Activated CD4-positive, alpha-beta memory T cell treated with anti-CD3 and anti-CD28 coated beads, Interleukin-2, amount 10 ng/mL, durations not matched to agents 7 days and 5 days (primary cell): ENCODE data around the gene MYO7A. TPM values are rescaled to one million over a fixed set of nuclear protein-coding genes. Genes with fewer than 3 reads are reported as not detected.

Experiments used
- CTCF ChIA-PET: fragments of 350-600 bp; sonication (Branson Sonifier 250); formaldehyde crosslinking; loops from one replicate; lab custom pipeline; 2021; ENCODE audit warnings: antibody characterized with exemption, inconsistent platforms; lab: Charles Lee
- POLR2A ChIA-PET: fragments of 350-600 bp; sonication (Branson Sonifier 250); formaldehyde crosslinking; loops from one replicate; lab custom pipeline; 2021; ENCODE audit warnings: antibody characterized with exemption; lab: Charles Lee
- DNase-seq: peaks from one replicate; pipeline ENCODE4 v3.0.0-alpha.2; 2020
- H3K27ac Mint-ChIP-seq: one replicate; pipeline ENCODE4 v1.8.0; 2021; ENCODE audit warnings: mild to moderate bottlenecking, mixed read lengths
- H3K27me3 Mint-ChIP-seq: one replicate; pipeline ENCODE4 v1.8.0; 2021; ENCODE audit warnings: mixed read lengths
- H3K36me3 Mint-ChIP-seq: one replicate; pipeline ENCODE4 v1.8.0; 2021; ENCODE audit warnings: low read depth, mixed read lengths
- H3K4me1 Mint-ChIP-seq: one replicate; pipeline ENCODE4 v1.8.0; 2021; ENCODE audit warnings: mixed read lengths
- H3K4me3 Mint-ChIP-seq: one replicate; pipeline ENCODE4 v1.8.0; 2021; ENCODE audit warnings: mild to moderate bottlenecking, mixed read lengths
- H3K9me3 Mint-ChIP-seq: one replicate; pipeline ENCODE4 v1.8.0; 2021; ENCODE audit warnings: mixed read lengths
- total RNA-seq, 2 experiments: library from RNA; stranded (reverse); gene quantifications; one replicate each; pipeline ENCODE4 v1.2.3, GENCODE V29; 2021

Gene MYO7A
- total RNA-seq, 2 experiments from 2014 or later: 0.35 to 0.50 TPM

DNA sequence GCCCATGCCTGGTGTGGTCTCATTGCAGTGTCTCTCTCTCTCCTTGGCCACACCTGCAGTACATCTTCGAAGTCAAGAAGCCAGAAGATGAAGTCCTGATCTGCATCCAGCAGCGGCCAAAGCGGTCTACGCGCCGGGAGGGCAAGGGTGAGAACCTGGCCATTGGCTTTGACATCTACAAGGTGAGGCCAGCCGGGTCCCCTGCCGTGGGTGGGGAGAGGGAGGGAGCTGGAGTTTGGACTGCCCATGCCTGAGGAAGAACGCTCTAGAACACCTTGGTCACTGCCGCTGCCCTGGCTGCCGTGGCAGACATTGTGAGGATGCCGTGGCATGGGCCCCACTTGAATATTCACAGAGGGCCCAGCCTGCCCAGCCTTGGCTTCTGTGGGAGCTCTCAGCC, 9.1 kb upstream of the MYO7A start:
- ChIA-PET CTCF (interaction anchor here (1.0 kb wide), 1 partner anchor 69 kb away, joined by 3 read pairs; no protein-coding TSS in a partner anchor), POLR2A (no interaction called here)
- H3K36me3 Mint-ChIP-seq: no peaks in the 10 kb centered on the region
- H3K27me3 Mint-ChIP-seq: no peaks in the 10 kb centered on the region
- no peak overlapping the region for H3K4me3 Mint-ChIP-seq
- H3K9me3 Mint-ChIP-seq: no peaks in the 10 kb centered on the region
- no peak for DNase-seq
- peaks cover 4% of the 10 kb centered on the region for H3K4me1 Mint-ChIP-seq
- H3K27ac Mint-ChIP-seq: no peak overlapping the region

DNA sequence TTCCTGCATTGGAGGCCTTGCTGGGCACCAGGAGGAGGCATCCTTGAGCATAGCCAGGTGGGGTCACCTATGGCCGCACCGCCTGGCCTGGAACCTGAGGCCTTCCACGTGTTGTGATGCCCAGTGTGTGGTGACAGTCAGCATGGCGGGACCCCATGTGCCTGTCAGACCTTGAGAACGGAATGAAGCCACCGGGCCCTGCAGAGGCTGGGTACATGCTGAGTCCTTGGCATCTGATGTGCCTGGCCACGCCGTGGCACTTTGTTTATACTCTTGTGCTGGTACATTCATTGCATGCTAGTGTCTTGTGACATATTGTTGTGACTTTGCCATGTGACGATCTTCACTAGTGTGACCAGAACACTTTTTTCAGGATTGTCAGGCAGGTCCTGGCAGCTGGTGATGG, 8.5 kb upstream of the MYO7A start:
- Mint-ChIP-seq H3K4me1 (peaks cover 4% of the 10 kb centered on the region), H3K9me3 (no peaks in the 10 kb centered on the region), H3K27ac (no peak overlapping the region), H3K4me3 (no peak overlapping the region), H3K36me3 (no peaks in the 10 kb centered on the region), H3K27me3 (no peaks in the 10 kb centered on the region)
- POLR2A ChIA-PET: no interaction called here
- CTCF ChIA-PET: interaction anchor here (1.0 kb wide), 1 partner anchor 68 kb away, joined by 3 read pairs; no protein-coding TSS in a partner anchor
- no peak for DNase-seq

DNA sequence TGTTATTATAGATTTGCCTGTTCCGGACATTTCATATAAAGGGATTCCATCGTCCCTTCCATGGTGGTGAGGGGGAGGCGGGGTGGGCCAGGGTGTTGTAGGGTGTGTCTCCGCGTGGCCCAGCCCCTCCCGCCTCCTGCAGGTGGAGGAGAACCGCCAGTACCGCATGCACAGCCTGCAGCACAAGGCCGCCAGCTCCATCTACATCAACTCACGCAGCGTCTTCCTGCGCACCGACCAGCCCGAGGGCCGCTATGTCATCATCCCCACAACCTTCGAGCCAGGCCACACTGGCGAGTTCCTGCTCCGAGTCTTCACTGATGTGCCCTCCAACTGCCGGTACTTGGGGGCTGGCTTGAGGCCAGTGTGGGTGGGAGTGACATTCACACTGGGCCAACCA, 7.5 kb upstream of the MYO7A start:
- ChIA-PET POLR2A (no interaction called here), CTCF (no interaction called here)
- Mint-ChIP-seq H3K4me1 (peaks cover 4% of the 10 kb centered on the region), H3K4me3 (no peak overlapping the region), H3K36me3 (no peaks in the 10 kb centered on the region), H3K27ac (no peak overlapping the region), H3K9me3 (no peaks in the 10 kb centered on the region), H3K27me3 (no peaks in the 10 kb centered on the region)
- no peak for DNase-seq

DNA sequence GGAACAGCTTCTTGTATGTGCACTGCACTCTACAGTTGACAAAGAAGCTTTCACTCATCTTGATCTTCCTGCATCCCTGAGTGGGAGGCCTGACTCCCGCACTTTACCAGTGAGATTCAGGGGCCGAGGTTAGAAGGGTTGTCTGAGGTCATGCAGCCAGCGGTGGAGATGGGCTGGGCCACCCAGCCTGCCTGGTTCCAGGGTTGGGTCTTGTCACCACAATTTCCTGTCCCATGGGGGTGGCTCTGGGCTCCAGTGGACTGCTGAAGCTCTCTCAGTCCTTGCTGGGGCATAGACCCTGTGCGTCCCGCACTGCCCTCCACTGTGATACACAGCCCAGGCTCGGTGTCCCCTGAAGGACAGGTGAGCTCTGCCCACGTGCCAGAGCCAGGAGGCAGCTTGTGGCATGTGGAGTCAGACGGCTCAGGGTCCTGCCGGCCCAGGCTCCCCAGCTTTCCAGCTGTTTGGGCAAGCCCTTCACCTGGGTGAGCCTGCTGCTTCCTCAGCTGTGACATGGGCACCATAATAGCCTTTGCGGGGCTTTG, 6.9 kb upstream of the MYO7A start:
- Mint-ChIP-seq H3K4me3 (no peak overlapping the region), H3K36me3 (no peaks in the 10 kb centered on the region), H3K9me3 (no peaks in the 10 kb centered on the region), H3K4me1 (peaks cover 4% of the 10 kb centered on the region), H3K27me3 (no peaks in the 10 kb centered on the region), H3K27ac (no peak overlapping the region)
- POLR2A ChIA-PET: no interaction called here
- CTCF ChIA-PET: interaction anchor here (0.8 to 1.1 kb wide), 3 partner anchors 15 to 73 kb away, joined by 3 to 4 read pairs (median 3); no protein-coding TSS in a partner anchor
- DNase-seq: no peak

DNA sequence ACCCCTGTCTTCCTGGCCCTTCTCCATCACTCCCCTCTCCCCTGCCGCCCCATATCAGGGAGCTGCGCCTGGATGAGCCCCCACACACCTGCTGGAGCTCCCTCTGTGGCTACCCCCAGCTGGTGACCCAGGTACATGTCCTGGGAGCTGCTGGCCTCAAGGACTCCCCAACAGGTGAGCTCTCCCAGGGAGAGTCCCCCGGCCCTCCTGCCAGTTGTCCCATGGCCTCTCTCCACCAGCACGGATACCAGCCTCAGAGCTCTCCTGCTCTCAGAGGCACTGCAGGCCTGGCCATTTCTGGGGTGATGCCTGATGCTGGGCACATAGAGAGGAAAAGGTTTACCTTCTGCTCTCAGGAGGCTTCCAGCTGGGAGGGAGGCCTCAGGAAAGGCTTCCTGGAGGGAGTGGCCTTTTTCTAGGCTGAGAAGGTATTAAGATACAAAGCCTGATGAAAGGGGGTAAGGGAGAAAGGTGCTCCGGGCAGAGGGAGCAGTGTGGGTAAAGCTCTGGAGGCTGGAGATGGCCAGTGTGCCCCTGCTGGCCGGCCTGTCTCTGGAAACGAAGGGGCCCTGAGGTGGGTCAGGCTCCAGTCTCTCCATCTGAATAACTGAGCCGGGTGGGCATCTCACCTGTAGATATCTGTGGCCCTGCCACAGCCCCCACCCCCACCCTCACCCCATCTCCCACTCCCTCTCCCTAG, 6.0 kb upstream of the MYO7A start:
- ChIA-PET CTCF (interaction anchor here (0.8 to 1.1 kb wide), 3 partner anchors 14 to 74 kb away, joined by 3 to 4 read pairs (median 3); no protein-coding TSS in a partner anchor), POLR2A (no interaction called here)
- Mint-ChIP-seq H3K9me3 (no peaks in the 10 kb centered on the region), H3K36me3 (no peaks in the 10 kb centered on the region), H3K27me3 (no peaks in the 10 kb centered on the region), H3K4me1 (peaks cover 4% of the 10 kb centered on the region), H3K4me3 (no peak overlapping the region), H3K27ac (no peak overlapping the region)
- DNase-seq: no peak

DNA sequence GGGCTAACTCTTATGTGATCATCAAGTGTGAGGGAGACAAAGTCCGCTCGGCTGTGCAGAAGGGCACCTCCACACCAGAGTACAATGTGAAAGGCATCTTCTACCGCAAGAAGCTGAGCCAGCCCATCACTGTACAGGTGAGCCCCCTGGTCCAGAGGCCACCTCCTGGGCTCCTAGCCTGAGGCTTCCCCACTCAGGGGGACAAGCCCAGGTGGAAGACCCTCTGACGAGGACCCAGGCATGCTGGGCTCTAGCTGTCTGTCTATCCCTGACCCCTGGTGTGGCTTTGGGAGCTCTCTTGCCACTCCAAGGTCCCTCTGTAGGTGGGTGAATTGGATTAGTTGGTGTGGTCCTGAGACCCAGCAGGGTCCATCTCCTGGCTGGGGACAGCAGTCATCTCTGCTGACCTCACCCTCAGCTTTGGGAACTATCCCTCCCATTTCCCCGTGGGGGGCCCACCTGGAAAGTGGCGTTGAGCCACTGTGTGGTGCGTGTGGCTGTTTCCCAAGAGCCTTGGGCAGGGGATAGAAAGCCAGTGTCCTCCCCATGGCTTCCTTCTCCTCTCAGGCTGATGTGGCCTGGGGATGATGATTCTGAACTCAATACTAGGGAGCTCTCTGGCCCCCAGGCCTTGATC, 5.4 kb upstream of the MYO7A start:
- H3K4me1 Mint-ChIP-seq: peaks cover 8% of the 10 kb centered on the region
- ChIA-PET POLR2A (no interaction called here), CTCF (interaction anchor here (0.5 kb wide), 1 partner anchor 1329 kb away, joined by 3 read pairs; no protein-coding TSS in a partner anchor)
- no peak for DNase-seq
- H3K4me3 Mint-ChIP-seq: no peak overlapping the region
- peaks cover 3% of the 10 kb centered on the region for H3K27me3 Mint-ChIP-seq
- no peaks in the 10 kb centered on the region for H3K36me3 Mint-ChIP-seq
- no peak overlapping the region for H3K27ac Mint-ChIP-seq
- no peaks in the 10 kb centered on the region for H3K9me3 Mint-ChIP-seq

DNA sequence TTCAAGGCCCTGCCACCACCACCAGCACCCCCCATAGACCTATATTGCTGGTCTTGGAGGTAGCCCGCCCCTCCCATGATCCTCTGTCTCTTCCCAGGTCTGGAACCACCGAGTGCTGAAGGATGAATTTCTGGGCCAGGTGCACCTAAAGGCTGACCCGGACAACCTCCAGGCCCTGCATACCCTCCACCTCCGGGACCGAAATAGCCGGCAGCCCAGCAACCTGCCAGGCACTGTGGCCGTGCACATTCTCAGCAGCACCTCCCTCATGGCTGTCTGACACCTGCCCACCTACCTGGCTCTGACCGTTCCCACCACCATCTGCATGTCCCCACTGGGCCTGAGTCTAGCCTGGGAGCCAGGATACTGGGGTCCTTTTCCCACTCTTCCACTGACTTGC, 4.5 kb upstream of the MYO7A start:
- POLR2A ChIA-PET: no interaction called here
- Mint-ChIP-seq H3K4me3 (no peak overlapping the region), H3K9me3 (no peaks in the 10 kb centered on the region), H3K27ac (no peak overlapping the region), H3K4me1 (peaks cover 8% of the 10 kb centered on the region), H3K27me3 (peaks cover 3% of the 10 kb centered on the region), H3K36me3 (no peaks in the 10 kb centered on the region)
- CTCF ChIA-PET: no interaction called here
- DNase-seq: no peak

DNA sequence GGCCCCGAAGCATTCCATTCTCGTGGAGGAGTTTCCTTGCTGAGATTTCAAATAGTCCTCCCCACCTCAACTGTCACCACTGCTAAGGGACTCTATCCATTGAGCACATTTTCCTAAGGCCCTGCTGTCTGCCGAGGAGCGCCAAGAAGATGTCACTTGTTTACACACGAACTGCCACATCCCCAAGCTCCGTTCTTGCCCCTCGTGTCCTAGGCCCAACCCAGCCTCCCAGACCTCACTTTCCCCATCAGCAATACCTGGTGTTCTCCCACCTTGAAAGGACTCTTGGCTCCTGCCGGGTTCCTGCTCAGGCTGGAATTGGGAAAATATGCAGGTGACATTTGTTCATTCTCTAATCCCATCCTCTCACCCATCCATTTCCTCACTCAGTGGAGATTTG, 4.0 kb upstream of the MYO7A start:
- ChIA-PET CTCF (no interaction called here), POLR2A (no interaction called here)
- Mint-ChIP-seq H3K4me3 (no peak overlapping the region), H3K27me3 (peaks cover 3% of the 10 kb centered on the region), H3K36me3 (no peaks in the 10 kb centered on the region), H3K4me1 (peaks cover 8% of the 10 kb centered on the region), H3K27ac (no peak overlapping the region), H3K9me3 (no peaks in the 10 kb centered on the region)
- DNase-seq: no peak

DNA sequence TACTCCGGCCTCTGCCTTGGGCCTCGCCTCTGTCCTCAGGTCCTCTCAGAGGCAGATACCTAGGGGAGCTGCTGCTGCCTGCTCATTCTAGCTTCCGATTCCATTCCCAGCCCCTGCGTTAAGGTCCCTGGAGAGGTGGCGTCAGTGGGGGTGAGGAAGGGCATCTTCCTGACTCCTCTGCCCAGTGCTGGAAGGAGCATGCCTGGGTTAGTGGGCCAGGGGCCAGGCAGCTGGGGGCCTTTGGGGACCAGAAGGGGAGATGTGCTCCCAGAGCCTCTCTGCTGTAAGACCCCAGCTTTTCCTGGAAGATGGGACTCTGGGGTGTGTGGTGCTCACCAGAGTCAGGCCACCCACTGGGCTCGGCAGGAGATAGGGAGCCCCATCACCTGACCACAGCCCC, 3.6 kb upstream of the MYO7A start:
- no peak for DNase-seq
- Mint-ChIP-seq H3K4me3 (no peak overlapping the region), H3K4me1 (peaks cover 8% of the 10 kb centered on the region), H3K36me3 (no peaks in the 10 kb centered on the region), H3K27me3 (peaks cover 3% of the 10 kb centered on the region), H3K27ac (no peak overlapping the region), H3K9me3 (no peaks in the 10 kb centered on the region)
- CTCF ChIA-PET: no interaction called here
- POLR2A ChIA-PET: no interaction called here

DNA sequence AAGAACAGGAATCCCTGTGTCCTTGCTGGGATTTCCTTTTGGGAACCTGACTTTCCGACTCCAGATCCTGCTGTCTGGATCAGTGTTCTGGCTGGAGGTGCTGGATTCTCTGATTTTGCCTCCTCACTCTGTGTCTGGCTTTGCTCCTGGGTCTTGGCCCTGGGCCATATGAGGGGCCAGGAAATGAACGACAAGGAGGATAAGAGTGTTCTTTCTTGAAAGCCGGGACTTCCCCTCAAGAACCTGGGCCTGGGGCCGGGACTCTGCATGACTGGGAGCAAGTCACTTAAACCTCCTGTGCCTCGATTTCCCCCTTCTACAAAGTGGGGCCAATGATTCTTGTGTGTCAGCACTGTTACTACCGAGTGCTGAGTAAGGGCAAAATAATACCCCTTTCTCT, 2.9 kb upstream of the MYO7A start:
- Mint-ChIP-seq H3K4me1 (peaks cover 8% of the 10 kb centered on the region), H3K4me3 (no peak overlapping the region), H3K27me3 (peaks cover 3% of the 10 kb centered on the region), H3K36me3 (no peaks in the 10 kb centered on the region), H3K27ac (no peak overlapping the region), H3K9me3 (no peaks in the 10 kb centered on the region)
- CTCF ChIA-PET: no interaction called here
- DNase-seq: no peak
- POLR2A ChIA-PET: no interaction called here

DNA sequence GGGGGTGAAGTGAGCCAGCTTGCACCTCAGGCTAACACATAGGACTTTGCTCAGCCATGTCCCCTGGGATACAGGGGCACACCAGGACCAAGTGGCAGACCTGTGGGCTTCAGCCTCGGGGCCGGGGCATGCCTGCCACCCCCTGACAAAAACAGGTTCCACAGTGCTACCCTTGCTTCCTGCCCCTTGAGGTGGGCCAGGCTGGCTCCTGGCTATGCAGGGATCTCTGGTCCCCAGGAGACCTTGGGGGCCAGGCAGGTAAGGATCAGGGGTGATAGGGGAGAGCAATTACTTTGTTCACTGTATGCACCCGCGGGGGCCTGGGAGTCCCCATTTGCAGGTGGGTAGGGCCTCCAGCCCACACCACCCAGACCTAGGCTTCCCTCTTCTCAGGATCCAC, 2.4 kb upstream of the MYO7A start:
- POLR2A ChIA-PET: no interaction called here
- Mint-ChIP-seq H3K27me3 (peaks cover 3% of the 10 kb centered on the region), H3K27ac (no peak overlapping the region), H3K36me3 (no peaks in the 10 kb centered on the region), H3K4me3 (no peak overlapping the region), H3K9me3 (no peaks in the 10 kb centered on the region), H3K4me1 (peaks cover 8% of the 10 kb centered on the region)
- no peak for DNase-seq
- CTCF ChIA-PET: interaction anchor here (3.5 kb wide), 1 partner anchor 62 kb away, joined by 91 read pairs; no protein-coding TSS in a partner anchor

DNA sequence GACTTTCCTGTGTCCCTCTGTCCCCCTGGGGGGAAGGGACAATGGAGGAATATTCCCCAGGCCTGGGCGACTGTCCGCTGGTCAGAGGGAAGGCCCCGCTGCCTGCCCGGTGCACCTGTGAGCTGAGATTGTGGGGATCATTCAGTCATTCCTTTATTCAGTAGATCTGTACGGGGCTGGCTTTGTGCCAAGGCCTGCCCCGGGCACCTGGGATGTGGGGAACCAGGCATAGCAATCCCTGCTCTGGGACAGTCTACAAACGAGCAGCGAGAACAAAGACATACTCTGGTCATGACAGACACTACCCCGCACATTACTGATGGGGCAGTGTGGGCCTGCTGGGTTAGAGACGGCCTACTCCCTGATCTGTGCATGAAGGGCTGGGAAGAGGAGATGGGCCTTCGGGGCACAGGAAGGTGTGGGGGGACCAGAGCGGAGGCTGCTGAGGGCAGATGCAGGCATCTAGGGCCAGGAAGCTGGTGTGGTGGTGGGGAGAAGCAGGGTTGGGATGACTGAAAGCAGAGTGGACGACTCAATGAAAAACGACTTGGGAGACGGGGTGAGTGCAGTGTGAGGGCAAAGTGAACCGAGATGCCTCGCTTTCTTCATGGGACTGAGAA, 1.8 kb upstream of the MYO7A start:
- no peaks in the 10 kb centered on the region for H3K9me3 Mint-ChIP-seq
- peaks cover 4% of the 10 kb centered on the region for H3K4me1 Mint-ChIP-seq
- H3K27ac Mint-ChIP-seq: no peak overlapping the region
- DNase-seq: no peak
- peaks cover 3% of the 10 kb centered on the region for H3K27me3 Mint-ChIP-seq
- CTCF ChIA-PET: interaction anchor here (1.0 to 3.5 kb wide), 19 partner anchors 9 to 493 kb away, joined by 3 to 91 read pairs (median 6); no protein-coding TSS in a partner anchor
- POLR2A ChIA-PET: no interaction called here
- no peaks in the 10 kb centered on the region for H3K36me3 Mint-ChIP-seq
- no peak overlapping the region for H3K4me3 Mint-ChIP-seq

DNA sequence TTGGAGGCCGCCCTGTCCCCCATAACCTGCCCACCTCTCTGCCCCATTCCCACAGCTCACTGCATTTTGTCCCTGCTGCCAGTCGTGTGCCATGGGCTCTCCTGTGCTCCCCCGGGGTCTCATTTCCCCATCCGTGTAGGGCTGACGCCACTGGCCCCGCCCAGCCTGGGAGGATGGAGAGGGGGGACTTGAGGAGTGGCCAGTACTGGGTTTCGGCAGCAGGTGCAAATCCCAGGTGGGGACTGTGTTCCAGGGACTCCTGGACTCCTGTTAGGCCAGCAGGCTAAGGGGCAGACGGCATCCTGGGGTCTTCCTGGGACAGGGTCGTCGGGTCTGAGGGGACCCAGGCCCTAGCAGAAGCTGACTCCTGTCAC, 1.2 kb upstream of the MYO7A start:
- no peak overlapping the region for H3K4me3 Mint-ChIP-seq

More for the DNA sequence above, 1.2 kb upstream of the MYO7A start:
- peaks cover 4% of the 10 kb centered on the region for H3K4me1 Mint-ChIP-seq
- no peak for DNase-seq
- H3K36me3 Mint-ChIP-seq: no peaks in the 10 kb centered on the region
- POLR2A ChIA-PET: interaction anchor here (1.1 kb wide), 1 partner anchor 61 kb away, joined by 3 read pairs; no protein-coding TSS in a partner anchor
- CTCF ChIA-PET: interaction anchor here (0.6 to 3.5 kb wide), 35 partner anchors 10 to 1004 kb away, joined by 3 to 91 read pairs (median 5); no protein-coding TSS in a partner anchor
- H3K9me3 Mint-ChIP-seq: no peaks in the 10 kb centered on the region
- H3K27ac Mint-ChIP-seq: no peak overlapping the region
- peaks cover 3% of the 10 kb centered on the region for H3K27me3 Mint-ChIP-seq
